Activated CD4-positive, alpha-beta T cell treated with anti-CD3 and anti-CD28 coated beads for 24 hours (primary cell): Measurements from ENCODE around the gene DYNC1LI2.
"Not testable (repeated sequence)": the region's sequence is repeated elsewhere in the genome, so short reads cannot be mapped to it uniquely, and the experiment has no call there.

ENCODE experiments used
- DNase-seq, 2 donors: peaks; one replicate each; pipeline ENCODE4 v3.0.0-alpha.2; 2020; ENCODE audit warnings: low read depth in 2 of 2

DYNC1LI2 gene

GRCh38 chr16:66751303-66751991 is at the start of gene DYNC1LI2:
TSS of gene DYNC1LI2 (minus strand) at chr16:66751609. CDS start at chr16:66751591, 18 bp downstream.
- DNase-seq, result peak; percentile 63 to 65

DNA sequence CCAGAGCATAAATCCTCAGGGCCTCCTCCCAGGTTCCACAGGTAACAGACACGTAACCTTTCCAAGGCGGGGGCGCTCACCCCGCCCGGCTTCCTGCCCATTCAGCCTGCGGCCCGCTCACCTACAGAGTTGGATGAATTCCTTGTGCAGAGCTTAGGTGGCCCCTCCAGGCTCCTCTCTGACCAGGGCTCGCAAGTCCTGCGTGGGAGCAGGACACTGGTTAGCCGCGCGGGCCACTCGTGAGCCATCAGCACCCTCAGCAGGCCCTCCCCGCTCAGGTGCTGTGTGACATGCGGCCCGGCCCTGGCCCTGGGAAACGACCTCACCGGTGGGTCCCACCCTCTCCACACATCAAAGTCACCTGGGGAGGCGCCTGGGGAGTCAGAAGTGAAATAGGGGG is 49.4 kb upstream of the DYNC1LI2 start:
- DNase-seq, result no peak

DNA sequence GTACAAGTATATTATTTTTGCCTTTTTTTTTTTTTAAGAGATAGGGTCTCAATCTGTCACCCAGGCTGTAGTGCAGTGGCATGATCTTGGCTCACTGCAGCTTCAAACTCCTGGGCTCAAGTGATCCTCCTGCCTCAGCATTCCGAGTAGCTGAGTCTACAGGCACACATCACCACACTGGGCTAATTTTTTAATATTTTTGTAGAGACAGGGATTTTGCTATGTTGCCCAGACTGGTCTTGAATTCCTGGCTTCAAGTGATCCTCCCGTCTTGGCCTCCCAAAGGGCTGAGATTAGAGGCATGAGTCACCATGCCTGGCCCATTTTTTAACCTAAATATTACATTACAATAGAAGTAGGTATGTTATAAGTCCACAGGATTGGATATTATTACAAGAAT is 46.8 kb upstream of the DYNC1LI2 start:
- DNase-seq, result no peak

GRCh38 chr16:66793984-66794383 is 42.6 kb upstream of the DYNC1LI2 start:
- not testable (repeated sequence) for DNase-seq

DNA sequence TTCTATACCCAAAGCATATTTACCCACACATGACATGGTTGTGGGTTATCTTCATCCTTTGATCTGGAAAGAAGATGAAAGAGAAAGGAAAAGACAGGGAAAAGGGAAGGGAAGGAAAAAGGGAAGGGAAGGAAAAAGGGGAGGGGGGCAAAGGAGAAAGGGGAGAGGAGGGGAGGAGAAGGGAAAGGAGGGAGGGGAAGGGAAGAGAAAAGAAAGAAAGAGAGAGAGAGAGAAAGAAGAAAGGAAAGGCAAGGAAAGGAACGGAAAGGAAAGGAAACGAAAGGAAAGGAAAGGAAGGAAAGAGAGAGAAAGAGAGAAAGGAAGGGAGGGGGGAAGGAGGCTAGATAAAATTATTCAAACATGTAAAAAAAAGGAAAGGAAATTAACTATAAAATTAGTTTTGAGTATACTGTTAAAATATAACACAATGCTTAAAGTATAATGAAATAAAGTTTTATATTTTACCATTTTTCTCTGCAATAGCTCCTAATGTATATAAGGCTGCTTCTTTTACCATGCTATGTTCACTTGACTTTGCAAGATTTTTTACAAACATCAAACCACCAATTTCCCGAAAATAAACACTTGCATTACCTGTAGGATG is 38.8 kb upstream of the DYNC1LI2 start:
- no peak for DNase-seq

DNA sequence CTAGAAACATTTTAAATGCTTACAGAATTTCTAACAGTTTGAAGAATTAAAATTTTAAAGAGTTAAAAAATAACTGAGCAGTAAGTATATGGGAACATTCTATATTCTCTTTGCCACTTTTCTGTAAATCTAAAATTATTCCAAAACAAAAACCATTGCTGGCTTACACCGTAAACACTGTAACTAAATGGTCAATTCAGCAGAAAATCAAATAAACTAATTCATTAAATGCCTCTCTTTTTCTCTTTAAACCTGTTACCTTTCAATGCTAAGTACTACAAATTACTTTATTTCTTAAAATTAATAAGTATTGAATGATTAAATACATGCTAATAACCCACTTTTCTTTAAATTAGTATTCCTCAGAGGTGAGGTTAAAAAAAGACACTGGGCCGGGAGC is 36.0 kb upstream of the DYNC1LI2 start:
- DNase-seq, result no peak

GRCh38 chr16:66786551-66786950 is 35.1 kb upstream of the DYNC1LI2 start:
- DNase-seq, result no peak

- DNase-seq, result no peak
Observed at GRCh38 chr16:66776457-66776856, 25.0 kb upstream of the DYNC1LI2 start.

DNA sequence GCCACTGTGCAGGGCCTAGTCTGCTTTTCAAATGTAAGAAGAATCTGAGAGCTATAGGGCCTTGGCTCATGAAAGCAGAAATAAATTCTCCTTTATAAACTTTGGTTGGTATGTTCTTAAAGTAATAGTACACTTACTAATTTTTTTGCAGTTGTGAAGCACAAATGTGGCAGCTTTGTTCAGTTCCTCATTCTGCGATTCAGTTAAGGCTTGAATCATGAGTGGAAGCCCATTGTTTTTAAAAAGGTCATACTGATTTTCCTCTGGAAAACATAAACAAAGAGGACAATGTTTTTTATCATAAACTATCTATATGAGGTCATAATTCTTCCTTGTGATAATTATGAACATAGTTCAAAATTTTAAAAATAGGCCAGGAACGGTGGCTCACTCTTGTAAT is 23.6 kb upstream of the DYNC1LI2 start:
- DNase-seq, result no peak

DNA sequence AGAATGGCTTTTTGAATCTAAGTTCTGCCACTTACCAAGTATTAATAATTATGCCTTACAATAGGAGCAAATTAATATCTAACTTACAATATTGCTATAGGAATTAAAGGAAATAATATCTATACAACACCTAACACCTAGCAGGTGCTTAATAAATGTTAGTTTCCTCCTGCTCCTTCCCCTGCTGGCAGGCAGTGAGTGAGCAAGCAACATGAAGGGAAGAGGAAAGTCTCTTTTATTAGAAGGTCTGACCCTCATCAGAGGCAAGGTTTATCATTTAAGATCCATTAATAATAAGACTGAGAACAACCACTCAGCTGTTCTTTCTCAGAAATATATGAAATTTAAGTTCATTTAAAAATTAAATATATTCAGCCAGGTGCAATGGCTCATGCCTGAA is 6.7 kb upstream of the DYNC1LI2 start:
- no peak for DNase-seq

DNA sequence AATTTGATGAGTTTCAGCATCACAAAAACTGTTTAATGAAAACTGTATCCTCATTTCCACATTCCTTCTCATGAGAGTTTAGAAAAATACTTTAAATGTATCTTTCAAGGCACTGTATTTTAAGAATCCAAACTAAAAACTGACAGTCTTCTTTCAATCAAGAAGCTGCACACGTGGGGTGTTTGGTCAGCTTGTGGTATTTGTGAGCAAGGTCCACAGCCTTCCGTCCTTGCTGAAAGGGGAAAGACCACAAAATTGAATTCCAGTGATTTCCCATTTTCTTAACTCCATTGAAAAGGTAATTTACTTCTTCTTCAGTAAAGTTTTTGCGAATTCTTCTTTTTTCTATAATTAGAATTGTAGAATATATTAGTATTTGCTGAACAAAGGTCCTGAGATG is 3.4 kb upstream of the DYNC1LI2 start:
- no peak for DNase-seq

GRCh38 chr16:66754211-66754610 is 2.8 kb upstream of the DYNC1LI2 start:
- no peak for DNase-seq

GRCh38 chr16:66752958-66753357 is 1.5 kb upstream of the DYNC1LI2 start:
- DNase-seq, result no peak

DNA sequence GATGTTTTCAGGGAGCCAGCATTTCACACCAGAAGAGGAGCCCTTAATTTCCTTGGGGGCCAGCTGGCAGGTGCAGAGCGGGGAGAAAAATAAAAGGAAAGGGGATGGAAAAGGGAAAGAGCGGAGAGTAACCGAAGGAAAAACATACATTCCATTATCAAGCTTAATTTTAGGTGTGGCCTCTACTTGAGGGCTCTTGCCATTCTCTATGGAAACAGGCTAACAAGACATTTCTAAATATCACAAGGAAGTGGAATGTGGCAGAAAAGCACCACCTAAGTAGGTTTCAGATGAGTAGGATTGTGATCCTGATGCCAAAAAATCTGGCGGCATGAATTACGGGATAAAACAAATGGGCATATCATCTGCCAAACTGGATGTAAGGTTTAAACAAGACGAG is 970 bp upstream of the DYNC1LI2 start:
- DNase-seq, result no peak

- DNase-seq, result no peak
Observed at GRCh38 chr16:66751992-66752322, 548 bp upstream of the DYNC1LI2 start.

DNA sequence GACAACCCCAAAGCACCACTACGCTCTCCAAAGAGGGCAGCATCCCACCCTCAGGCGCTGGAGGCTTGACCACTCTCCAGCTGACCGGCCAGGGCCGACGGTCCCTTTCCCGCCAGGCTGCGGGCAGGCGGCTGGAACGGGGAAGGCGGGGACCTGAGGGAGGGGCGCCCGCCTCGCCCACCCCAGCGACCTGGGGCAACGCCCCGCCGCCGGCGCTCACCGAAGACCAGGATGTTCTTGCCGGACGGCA is 431 bp downstream of the DYNC1LI2 start:
- DNase-seq, result no peak

- DNase-seq, result no peak
Observed at GRCh38 chr16:66750279-66751052, 943 bp downstream of the DYNC1LI2 start.

- DNase-seq, result no peak
Observed at GRCh38 chr16:66746682-66747081, 4.7 kb downstream of the DYNC1LI2 start.

GRCh38 chr16:66746048-66746447 is 5.4 kb downstream of the DYNC1LI2 start:
- no peak for DNase-seq

DNA sequence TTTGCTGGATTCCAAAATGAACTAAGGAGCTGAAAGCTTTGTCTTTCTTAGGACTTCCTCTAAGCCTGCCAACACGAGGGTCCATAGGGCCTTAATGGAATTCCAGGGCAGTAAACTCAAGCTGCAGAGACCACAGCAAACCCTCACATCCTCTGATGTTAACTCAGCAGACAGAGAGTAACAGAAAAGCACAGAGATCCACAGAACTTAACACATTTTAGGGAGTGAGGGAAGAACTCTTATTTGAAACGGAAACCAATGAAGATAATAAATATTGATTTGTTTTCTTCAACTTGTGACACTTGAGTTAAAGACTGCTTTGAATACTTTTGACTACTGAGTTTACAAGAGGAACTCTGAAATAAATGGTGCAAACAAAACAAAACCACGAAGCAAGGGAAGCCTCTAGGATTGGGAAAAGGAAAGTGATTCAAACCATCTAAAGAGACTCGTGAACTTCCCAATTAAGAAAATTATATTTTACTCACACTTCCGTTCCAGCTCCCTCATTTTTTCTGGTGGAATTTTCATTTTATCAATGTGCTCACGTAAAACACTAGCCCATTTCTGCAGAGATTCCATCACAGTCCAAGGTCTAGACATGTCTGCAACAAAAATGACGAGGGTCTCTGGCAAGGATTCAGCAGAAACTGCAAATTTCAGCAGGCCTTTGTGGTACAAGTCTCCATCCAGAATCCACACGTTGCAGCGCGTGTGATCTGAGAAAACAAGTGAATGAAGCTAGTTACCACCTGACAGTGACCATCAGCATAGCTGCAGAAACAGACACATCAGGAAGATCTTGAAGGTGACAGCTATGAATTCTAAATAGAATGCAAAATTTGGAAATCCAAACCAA is 9.2 kb downstream of the DYNC1LI2 start:
- DNase-seq, result no peak

GRCh38 chr16:66741169-66741900 is 10.1 kb downstream of the DYNC1LI2 start:
- DNase-seq, result no peak

- no peak for DNase-seq
Observed at GRCh38 chr16:66740533-66740932, 10.9 kb downstream of the DYNC1LI2 start.
